ENCODE results near the gene CLCNKA. TPM values are rescaled to one million over a fixed set of nuclear protein-coding genes. Genes with fewer than 3 reads are reported as not detected.
"Not testable (repeated sequence)": the region's sequence is repeated elsewhere in the genome, so short reads cannot be mapped to it uniquely, and the experiment has no call there.

CLCNKA gene
- total RNA-seq, 1 donor: not detected

DNA sequence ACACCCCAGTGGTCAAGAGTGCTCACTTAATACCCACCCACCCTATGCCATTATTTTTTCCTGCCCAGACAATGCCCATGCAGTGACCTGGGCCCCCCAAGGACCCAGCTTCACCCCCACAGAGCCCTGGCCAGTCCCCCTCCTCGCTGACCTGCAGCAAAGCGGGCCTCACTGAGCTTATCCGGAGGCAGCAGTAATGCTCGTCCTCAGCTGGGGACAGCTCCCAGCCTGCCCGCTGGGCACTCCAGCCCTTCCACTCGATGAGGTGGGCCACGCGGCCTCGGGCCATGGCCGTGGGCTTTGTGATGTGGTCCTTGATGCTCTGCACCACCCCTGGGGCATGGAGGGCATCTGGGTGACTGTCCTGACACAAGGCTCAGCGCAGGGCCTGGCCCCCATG, 14.6 kb downstream of the CLCNKA start:
- not testable (repeated sequence) for H3K27me3 ChIP-seq (ENCODE audit: insufficient read depth, low read length); H3K9me3 ChIP-seq (ENCODE audit: low read depth, low read length); H3K4me3 ChIP-seq (ENCODE audit: low read length); H3K4me1 ChIP-seq (ENCODE audit: insufficient read depth, low read length)

- no peaks in the 10 kb centered on the region for H3K9me3 ChIP-seq (ENCODE audit: low read depth, low read length)
These were observed 16.7 kb downstream of the CLCNKA start for GRCh38 chr1:16038620-16038912.

GRCh38 chr1:16039871-16040270, 18.0 kb downstream of the CLCNKA start:
- not testable (repeated sequence) for H3K9me3 ChIP-seq (ENCODE audit: low read depth, low read length); H3K4me3 ChIP-seq (ENCODE audit: low read length); H3K4me1 ChIP-seq (ENCODE audit: insufficient read depth, low read length); H3K27me3 ChIP-seq (ENCODE audit: insufficient read depth, low read length)

More at GRCh38 chr1:16038620-16038912, 16.7 kb downstream of the CLCNKA start:
- H3K27me3 ChIP-seq (ENCODE audit: insufficient read depth, low read length): no peaks in the 10 kb centered on the region
- no peak overlapping the region for H3K4me3 ChIP-seq (ENCODE audit: low read length)
- no peaks in the 10 kb centered on the region for H3K4me1 ChIP-seq (ENCODE audit: insufficient read depth, low read length)

DNA sequence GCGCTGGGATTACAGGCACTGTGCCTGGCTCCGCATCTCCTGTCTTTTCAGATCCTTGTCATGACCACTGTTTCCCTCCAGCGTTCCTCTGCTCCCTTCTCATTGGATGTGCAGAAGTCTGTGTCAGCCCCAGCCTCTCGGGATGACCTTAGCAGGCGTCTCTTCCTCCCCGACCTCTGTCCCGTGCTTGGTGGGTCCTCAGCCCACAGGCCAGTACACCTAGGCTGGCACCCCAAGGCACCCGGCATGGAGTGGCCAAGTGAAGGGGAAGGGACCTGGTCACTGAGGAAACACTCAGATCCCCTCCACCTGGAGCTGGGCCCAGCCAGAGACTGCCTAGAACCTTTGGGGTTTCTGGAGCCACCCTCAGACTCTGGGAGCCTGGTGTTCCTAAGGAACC, 19.4 kb downstream of the CLCNKA start:
- H3K9me3 ChIP-seq (ENCODE audit: low read depth, low read length): no peaks in the 10 kb centered on the region
- H3K27me3 ChIP-seq (ENCODE audit: insufficient read depth, low read length): no peaks in the 10 kb centered on the region
- H3K4me1 ChIP-seq (ENCODE audit: insufficient read depth, low read length): no peaks in the 10 kb centered on the region
- H3K4me3 ChIP-seq (ENCODE audit: low read length): no peak overlapping the region

GRCh38 chr1:16042096-16042495, 20.3 kb downstream of the CLCNKA start:
- no peaks in the 10 kb centered on the region for H3K27me3 ChIP-seq (ENCODE audit: insufficient read depth, low read length)
- H3K9me3 ChIP-seq (ENCODE audit: low read depth, low read length): no peaks in the 10 kb centered on the region
- no peak overlapping the region for H3K4me3 ChIP-seq (ENCODE audit: low read length)
- no peaks in the 10 kb centered on the region for H3K4me1 ChIP-seq (ENCODE audit: insufficient read depth, low read length)

DNA sequence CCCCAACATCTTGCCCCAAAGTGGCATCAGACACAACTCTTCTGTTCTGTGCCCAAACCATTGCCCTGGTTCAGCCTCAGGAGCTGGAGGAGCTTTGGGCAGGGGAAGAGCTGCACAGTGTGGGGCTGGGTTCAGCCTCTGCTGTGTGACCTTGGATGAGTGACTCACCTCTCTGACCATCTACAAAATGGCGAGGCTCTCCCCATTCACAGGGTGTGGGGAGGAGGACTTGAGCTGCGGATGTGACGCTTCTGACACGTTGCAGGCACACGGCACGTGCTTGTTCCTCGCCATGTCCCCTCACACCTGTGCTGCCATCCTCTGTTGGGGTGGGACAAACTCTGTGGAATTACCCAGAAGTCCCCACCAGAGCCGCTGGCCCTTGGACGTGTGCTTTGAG, 20.8 kb downstream of the CLCNKA start:
- H3K9me3 ChIP-seq (ENCODE audit: low read depth, low read length); H3K4me3 ChIP-seq (ENCODE audit: low read length); H3K4me1 ChIP-seq (ENCODE audit: insufficient read depth, low read length); H3K27me3 ChIP-seq (ENCODE audit: insufficient read depth, low read length): not testable (repeated sequence)

DNA sequence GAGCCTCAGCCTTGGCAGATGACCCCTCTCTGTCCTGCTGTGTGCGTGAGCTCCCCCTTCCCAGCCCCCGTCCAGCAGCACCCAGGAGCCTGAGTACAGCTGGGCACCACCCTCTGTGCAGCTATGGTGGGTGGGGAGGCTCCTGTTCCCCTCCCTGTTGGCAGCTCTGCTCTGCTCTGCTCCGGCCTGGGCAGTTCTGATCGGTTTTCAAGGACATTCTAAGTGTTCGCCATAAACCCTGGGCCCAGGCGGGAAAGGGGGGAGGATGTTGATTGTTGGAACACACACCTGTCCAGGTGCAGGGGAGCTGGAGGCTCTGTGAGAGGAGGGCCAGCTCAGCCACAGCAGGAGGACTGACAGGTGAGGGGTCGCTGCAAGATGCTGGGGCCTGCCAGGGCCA, 21.7 kb downstream of the CLCNKA start, which contains the start of gene CLCNKB:
TSS of gene CLCNKB (plus strand) at position 262 of the 400 bp plus-strand sequence. CDS start 711 bp downstream, outside the sequence.
- H3K4me3 ChIP-seq (ENCODE audit: low read length): no peak within 1 kb of the TSS
- H3K4me1 ChIP-seq (ENCODE audit: insufficient read depth, low read length): peaks cover 2% of the 10 kb centered on the region
- no peaks in the 10 kb centered on the region for H3K9me3 ChIP-seq (ENCODE audit: low read depth, low read length)
- H3K27me3 ChIP-seq (ENCODE audit: insufficient read depth, low read length): no peaks in the 10 kb centered on the region

DNA sequence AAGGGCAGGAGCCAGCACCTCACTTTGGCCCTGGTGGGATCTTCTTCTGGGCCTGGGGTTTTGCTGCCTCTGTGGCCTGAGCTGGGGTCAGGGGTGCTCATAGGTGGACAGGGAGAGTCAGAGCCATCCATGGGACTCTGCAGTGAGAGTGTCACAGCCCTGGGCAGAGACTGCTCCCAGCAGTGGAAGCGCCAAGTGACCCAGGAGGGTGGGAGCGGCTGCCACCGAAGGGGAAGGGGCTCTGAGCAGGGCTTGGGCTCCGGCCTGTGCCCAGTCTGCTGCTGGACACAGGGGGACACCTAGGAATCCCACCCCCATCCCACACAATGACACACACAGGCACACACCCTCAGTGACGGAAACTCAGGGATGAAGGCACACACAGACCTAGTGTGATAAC, 22.1 kb downstream of the CLCNKA start:
- H3K9me3 ChIP-seq (ENCODE audit: low read depth, low read length): no peaks in the 10 kb centered on the region
- peaks cover 5% of the 10 kb centered on the region for H3K4me1 ChIP-seq (ENCODE audit: insufficient read depth, low read length)
- H3K4me3 ChIP-seq (ENCODE audit: low read length): no peak overlapping the region
- no peaks in the 10 kb centered on the region for H3K27me3 ChIP-seq (ENCODE audit: insufficient read depth, low read length)

DNA sequence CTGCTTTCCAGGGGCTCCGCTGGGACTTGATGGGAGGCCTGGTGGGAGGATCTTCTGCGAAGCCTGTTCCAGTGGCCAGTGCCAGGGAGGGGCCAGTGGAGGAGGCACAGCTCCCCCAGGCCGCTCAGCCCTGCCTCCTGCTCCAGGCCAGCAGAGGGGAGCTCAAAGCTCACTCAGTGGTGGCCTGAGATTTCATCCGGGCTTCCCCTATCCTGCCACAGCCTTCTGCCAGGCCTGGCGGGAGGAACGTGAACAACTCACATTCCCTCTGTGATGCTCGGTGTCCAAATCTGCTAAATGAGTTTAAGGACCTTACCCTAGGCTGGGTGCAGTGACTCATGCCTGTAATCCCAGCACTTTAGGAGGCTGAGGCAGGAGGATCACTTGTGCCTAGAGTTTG, 25.0 kb downstream of the CLCNKA start:
- H3K4me3 ChIP-seq (ENCODE audit: low read length): no peak overlapping the region
- H3K4me1 ChIP-seq (ENCODE audit: insufficient read depth, low read length): peaks cover 5% of the 10 kb centered on the region
- H3K27me3 ChIP-seq (ENCODE audit: insufficient read depth, low read length): no peaks in the 10 kb centered on the region
- H3K9me3 ChIP-seq (ENCODE audit: low read depth, low read length): no peaks in the 10 kb centered on the region

GRCh38 chr1:16047791-16048475, 26.1 kb downstream of the CLCNKA start:
- Histone ChIP-seq H3K27me3 (ENCODE audit: insufficient read depth, low read length) (no peaks in the 10 kb centered on the region), H3K9me3 (ENCODE audit: low read depth, low read length) (no peaks in the 10 kb centered on the region), H3K4me3 (ENCODE audit: low read length) (no peak overlapping the region), H3K4me1 (ENCODE audit: insufficient read depth, low read length) (peaks cover 5% of the 10 kb centered on the region)

DNA sequence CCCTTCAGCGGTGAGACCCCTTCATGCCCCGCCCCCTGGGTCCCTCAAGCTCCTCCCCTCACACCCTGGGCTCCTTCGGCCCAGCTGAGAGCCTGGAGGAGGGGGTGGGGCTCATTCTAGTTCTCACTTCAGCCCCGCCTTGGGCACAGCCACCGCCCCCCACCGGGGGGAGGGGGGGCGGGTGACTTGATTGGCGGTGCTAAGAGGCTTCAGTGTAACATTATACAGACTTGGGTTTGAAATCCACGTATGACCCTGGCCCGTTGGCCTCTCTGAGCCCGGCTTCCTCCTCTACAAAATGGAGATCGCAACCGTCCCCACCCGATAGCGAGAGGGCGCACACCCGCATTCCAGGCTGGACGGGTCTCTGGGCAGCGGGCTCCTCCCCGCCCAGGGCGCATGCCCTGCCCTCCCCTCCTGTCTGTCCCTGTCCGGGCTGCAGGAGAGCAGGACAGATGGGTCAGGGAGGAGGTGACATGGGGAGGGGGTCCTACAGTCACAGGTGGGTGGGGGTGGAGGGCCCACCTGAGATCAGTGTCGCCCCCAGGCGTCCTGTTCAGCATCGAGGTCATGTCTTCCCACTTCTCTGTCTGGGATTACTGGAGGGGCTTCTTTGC, 26.8 kb downstream of the CLCNKA start:
- Histone ChIP-seq H3K4me1 (ENCODE audit: insufficient read depth, low read length) (peaks cover 5% of the 10 kb centered on the region), H3K4me3 (ENCODE audit: low read length) (no peak overlapping the region), H3K9me3 (ENCODE audit: low read depth, low read length) (no peaks in the 10 kb centered on the region), H3K27me3 (ENCODE audit: insufficient read depth, low read length) (no peaks in the 10 kb centered on the region)

DNA sequence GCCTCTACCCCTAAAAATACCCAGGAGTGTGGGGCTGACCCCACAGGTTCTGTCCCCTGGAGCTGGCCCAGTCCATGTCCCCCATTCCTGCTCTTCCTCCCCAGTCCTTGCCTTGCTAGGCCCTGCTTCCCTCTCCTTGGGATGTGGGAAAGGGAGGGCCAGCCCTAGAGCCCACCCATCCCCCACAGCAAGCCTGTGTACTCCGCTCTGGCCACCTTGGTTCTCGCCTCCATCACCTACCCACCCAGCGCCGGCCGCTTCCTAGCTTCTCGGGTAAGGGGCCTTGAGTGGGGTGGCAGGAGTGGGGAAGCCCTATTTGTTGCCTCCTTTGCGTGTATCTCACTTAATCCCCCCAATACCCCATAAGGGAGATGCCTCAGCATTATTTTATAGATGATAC, 28.5 kb downstream of the CLCNKA start:
- H3K4me1 ChIP-seq (ENCODE audit: insufficient read depth, low read length): peaks cover 5% of the 10 kb centered on the region
- H3K4me3 ChIP-seq (ENCODE audit: low read length): no peak overlapping the region
- H3K9me3 ChIP-seq (ENCODE audit: low read depth, low read length): no peaks in the 10 kb centered on the region
- H3K27me3 ChIP-seq (ENCODE audit: insufficient read depth, low read length): no peaks in the 10 kb centered on the region

DNA sequence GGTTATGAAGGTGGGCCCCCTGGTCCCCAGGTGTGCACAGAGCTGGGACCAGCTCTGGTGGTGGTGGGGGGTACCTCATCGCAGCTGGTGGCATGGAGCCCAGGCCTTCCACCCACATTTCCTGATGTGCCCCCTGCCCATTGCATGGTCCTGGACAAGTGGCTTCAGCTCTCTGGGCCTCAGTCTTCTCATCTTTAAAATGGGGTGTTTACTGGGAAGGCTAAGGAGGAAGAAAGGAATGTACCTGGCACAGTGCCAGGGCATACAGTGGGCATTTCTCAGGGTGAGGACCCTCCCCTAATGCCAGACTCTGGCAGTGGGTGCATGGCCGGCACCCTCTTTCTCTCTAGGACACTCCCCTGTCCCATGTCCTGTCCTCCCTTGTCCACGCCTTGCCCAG, 29.2 kb downstream of the CLCNKA start:
- Histone ChIP-seq H3K27me3 (ENCODE audit: insufficient read depth, low read length) (no peaks in the 10 kb centered on the region), H3K4me3 (ENCODE audit: low read length) (no peak overlapping the region), H3K9me3 (ENCODE audit: low read depth, low read length) (no peaks in the 10 kb centered on the region), H3K4me1 (ENCODE audit: insufficient read depth, low read length) (peaks cover 8% of the 10 kb centered on the region)

DNA sequence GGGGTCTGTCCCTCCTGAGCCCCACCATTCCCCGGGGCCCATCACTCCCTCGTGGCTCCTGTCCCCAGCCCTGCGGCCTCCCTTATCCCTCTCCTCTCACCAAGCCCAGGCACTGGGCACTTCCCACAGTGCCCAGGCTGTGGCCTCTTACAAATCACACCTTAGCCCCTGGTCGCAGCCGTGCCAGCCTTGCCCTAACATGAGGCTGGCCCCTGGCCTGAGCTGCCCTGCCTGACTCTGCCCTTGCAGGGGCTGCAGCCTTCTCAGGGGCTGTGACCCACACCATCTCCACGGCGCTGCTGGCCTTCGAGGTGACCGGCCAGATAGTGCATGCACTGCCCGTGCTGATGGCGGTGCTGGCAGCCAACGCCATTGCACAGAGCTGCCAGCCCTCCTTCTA, 30.1 kb downstream of the CLCNKA start:
- not testable (repeated sequence) for H3K4me3 ChIP-seq (ENCODE audit: low read length); H3K9me3 ChIP-seq (ENCODE audit: low read depth, low read length); H3K4me1 ChIP-seq (ENCODE audit: insufficient read depth, low read length); H3K27me3 ChIP-seq (ENCODE audit: insufficient read depth, low read length)

DNA sequence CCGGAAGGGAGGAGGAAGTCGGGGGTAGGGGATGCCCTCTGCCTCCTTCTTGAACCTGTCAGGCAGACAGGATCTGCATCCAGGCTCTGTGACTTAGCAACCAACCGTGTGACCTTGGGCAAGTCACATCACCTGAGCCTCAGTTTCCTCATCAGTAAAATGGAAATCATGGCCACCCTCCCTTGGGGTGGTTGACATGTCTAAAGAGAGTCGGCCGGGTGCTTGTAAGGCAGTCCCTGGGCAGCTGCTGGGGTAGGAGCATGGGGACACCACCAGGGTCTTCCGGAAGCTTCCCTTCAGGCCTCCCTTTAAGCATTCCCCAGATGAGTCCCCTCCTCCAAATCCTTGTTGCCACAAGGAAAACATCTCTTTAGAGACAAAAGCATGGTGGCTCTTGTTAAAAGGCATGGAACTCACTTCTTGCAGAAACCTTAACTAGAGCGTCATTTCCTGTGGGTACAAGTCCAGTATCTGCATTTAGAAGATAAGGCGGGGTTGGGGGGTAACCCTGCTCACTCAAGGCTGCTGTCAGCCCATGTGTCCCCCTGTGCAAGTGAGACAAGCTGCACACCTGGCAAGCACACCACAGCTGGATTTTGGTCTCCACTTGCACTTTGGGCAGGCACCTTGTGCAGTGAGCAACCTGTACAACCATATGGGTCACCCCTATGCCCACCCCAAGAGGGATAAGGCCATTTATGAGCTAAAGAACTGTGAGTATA, 32.1 kb downstream of the CLCNKA start:
- Histone ChIP-seq H3K27me3 (ENCODE audit: insufficient read depth, low read length) (no peaks in the 10 kb centered on the region), H3K4me1 (ENCODE audit: insufficient read depth, low read length) (peaks cover 3% of the 10 kb centered on the region), H3K4me3 (ENCODE audit: low read length) (no peak overlapping the region), H3K9me3 (ENCODE audit: low read depth, low read length) (no peaks in the 10 kb centered on the region)

Data from mononuclear cell (primary cell).